ENCODE data around the gene CHSY1. TPM values are rescaled to one million over a fixed set of nuclear protein-coding genes. Genes with fewer than 3 reads are reported as not detected.

Gene CHSY1
- total RNA-seq, 4 donors from 2014 or later: 23.7 to 32.8 (median 29.9) TPM

DNA sequence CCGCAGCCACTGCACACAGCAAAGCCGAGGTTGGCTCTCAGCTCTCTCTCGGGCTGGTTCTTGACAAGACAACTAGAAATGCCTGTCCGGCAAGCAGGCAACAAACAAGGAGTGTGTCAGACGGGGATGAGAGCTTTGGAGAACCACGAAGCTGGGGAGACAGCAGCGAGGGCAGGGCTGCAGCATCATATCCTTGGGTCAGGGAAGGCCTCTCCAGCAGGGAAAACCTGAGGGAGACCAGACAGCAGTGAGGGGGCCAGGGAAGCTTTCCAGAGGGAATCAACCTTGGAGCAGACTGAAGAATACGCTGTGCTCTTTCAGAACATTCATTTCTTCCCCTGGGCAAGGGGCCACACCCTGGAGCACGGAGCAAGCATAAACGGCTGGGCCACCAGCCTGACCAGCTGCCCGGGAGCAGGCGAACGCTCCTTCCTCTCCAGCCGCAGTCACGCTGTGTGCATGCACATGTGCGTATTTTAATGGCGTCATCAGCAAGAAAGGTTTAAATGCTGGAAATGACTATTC lies 58.7 kb downstream of the CHSY1 start:
- no peak overlapping the region for H3K4me3 ChIP-seq (ENCODE audit: low read depth, poor library complexity, severe bottlenecking)
- 16 to 23% methylated on average over 17 of the region's 17 CpGs for WGBS, 2 donors
- TF ChIP-seq, protein P1, sequence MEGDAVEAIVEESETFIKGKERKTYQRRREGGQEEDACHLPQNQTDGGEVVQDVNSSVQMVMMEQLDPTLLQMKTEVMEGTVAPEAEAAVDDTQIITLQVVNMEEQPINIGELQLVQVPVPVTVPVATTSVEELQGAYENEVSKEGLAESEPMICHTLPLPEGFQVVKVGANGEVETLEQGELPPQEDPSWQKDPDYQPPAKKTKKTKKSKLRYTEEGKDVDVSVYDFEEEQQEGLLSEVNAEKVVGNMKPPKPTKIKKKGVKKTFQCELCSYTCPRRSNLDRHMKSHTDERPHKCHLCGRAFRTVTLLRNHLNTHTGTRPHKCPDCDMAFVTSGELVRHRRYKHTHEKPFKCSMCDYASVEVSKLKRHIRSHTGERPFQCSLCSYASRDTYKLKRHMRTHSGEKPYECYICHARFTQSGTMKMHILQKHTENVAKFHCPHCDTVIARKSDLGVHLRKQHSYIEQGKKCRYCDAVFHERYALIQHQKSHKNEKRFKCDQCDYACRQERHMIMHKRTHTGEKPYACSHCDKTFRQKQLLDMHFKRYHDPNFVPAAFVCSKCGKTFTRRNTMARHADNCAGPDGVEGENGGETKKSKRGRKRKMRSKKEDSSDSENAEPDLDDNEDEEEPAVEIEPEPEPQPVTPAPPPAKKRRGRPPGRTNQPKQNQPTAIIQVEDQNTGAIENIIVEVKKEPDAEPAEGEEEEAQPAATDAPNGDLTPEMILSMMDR (IDR thresholded peaks at IDR 0.05): no peak
- TF ChIP-seq POLR2A (IDR thresholded peaks at IDR 0.05): no peak
- intact Hi-C loops (cut with DNase I; ENCODE audit: low total_unique reads): no loop called here
- DNase-seq (ENCODE audit: low spot score in 2 of 2): no peak

DNA sequence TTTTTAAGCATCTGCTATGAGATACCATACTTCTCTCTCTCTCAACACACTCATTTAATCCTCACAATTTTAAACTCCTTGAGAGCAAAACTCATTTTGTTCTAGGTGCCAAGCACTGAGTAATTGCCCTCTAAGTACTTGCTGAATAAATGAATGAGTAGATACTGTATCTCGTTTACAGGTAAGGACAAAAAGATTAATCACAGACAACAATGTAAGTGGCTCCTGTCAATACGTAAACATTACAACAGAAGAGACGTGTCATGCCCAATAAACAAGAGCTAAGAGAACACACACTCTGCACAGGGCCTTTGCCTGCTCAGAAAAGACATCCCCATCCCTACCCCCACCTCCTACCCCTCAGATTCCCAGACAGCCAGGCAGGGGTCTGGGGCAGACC lies 59.8 kb downstream of the CHSY1 start:
- DNase-seq (ENCODE audit: low spot score in 2 of 2): no peak
- intact Hi-C loops (cut with DNase I; ENCODE audit: low total_unique reads): no loop called here
- 40 to 56% methylated on average over 3 of the region's 3 CpGs for WGBS, 2 donors
- no peak for TF ChIP-seq POLR2A (IDR thresholded peaks at IDR 0.05)
- TF ChIP-seq, protein P1 (IDR thresholded peaks at IDR 0.05): no peak
- H3K4me3 ChIP-seq (ENCODE audit: low read depth, poor library complexity, severe bottlenecking): no peak overlapping the region

DNA sequence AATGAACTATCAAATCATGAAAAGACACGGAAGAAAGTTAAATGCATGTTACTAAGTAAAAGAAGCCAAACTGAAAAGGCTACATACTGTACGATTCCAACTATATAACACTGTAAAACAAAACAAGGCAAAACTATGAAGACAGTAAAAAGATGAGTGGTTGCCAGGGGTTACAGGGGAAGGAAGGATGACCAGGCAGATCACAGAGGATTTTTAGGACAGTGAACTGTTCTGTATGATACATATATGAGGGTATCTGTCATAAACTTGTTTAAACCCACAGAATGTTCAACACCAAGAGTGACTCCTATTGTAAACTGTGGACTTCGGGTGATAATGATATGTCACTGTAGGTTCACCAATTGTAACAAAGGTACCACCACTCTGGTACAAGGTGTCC lies 60.6 kb downstream of the CHSY1 start:
- no peak overlapping the region for H3K4me3 ChIP-seq (ENCODE audit: low read depth, poor library complexity, severe bottlenecking)
- 65 to 72% methylated on average over 3 of the region's 3 CpGs for WGBS, 2 donors
- intact Hi-C loops (cut with DNase I; ENCODE audit: low total_unique reads): no loop called here
- no peak for TF ChIP-seq POLR2A (IDR thresholded peaks at IDR 0.05)
- TF ChIP-seq, protein P1 (IDR thresholded peaks at IDR 0.05): no peak
- no peak for DNase-seq (ENCODE audit: low spot score in 2 of 2)

DNA sequence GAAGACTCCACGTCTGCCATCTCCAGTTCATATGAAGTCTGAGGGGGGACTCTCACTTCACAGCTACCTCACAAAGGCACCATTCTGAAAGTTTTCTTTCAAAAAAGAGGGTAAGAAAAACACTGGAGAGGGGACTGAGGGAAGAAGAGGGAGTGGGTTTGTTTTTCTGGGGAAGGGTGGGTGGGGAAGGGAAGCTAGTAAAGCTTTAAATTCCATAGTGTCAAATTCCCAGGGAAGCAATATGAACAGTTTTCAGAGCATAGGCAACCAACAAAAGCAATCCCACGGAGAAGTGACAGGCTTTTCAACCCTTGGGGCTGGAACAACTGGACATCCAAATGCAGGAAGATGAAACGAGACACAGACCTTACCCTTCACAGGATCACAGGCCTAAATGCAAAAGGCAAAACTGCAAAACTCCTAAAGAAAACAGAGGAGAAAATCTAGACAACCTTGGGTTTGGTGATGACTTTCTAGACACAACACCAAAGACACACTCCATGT lies 61.7 kb downstream of the CHSY1 start:
- TF ChIP-seq, protein P1 (IDR thresholded peaks at IDR 0.05): no peak
- TF ChIP-seq POLR2A (IDR thresholded peaks at IDR 0.05): no peak
- H3K4me3 ChIP-seq (ENCODE audit: low read depth, poor library complexity, severe bottlenecking): no peak overlapping the region
- intact Hi-C loops (cut with DNase I; ENCODE audit: low total_unique reads): no loop called here
- no peak for DNase-seq (ENCODE audit: low spot score in 2 of 2)
- WGBS, 2 donors: 50 to 69% methylated on average over 3 of the region's 3 CpGs

DNA sequence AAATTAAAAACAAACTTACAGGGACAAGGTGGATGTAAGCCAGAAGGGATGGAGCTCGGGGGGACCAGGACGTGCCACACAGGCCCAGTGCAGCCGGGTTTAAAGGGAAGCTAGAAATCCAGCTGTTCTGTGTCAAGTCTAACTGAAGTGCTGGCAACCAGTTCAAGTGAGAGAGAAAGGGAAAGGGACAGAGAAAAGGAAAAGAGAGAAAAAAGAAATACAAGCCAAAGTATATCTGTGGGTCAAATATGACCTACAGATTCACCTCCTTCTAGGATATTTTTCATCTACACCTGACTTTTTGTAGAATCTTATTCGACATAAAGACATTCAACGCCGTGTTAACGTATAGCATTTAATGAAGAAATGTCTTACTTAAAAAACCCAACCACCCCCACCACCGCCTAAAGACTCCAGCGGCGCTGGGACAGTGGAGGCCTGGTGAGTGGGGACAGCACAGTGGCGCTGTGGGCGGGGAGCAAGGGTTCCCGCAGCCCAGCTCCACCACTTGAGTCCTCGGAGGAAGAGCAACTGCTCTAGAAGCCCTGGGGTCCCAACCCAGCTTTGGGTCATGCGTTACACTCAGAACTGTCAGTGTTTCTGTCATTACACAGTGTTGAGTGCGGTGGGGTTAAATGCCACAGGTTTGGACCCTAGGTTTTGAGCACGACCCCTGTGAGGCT lies 62.3 kb downstream of the CHSY1 start:
- no peak for DNase-seq (ENCODE audit: low spot score in 2 of 2)
- no peak overlapping the region for H3K4me3 ChIP-seq (ENCODE audit: low read depth, poor library complexity, severe bottlenecking)
- TF ChIP-seq POLR2A (IDR thresholded peaks at IDR 0.05): no peak
- intact Hi-C loops (cut with DNase I; ENCODE audit: low total_unique reads): no loop called here
- WGBS, 2 donors: 77 to 78% methylated on average over 17 of the region's 17 CpGs

DNA sequence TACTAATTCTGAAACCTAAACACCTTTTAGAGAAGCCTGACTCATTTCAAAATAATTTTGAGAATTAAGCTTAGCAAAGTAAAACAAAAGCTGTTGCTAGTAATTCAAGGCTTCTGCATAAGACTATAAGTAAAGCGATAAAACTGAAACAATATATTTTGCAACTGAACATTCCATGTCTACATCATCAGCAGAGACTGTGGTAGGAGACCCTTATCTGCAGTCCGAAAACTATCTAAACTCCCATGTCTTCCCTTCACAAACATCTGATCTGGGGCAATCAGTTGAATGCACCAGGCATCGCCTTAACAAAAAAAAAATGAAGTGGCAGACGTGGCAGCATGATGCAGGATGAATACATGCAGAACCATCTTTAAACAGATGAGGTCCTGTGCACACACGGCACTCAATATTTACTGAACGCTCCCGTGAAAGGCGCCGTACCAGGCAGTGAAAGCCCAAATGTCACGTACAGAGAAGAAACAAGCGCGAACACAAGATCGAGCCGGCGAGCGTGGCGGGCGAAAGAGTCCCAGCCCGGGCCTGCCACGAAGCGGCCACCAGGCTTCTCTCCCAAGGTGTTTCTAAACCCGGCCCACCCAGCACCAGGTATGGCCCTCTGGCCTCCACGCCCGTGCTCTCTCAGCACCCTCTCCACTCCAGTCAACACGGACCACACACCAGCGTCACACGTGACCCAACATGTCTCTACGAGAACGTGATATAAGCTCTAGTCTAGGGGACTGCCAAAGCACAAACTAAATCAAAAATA lies 63.0 kb downstream of the CHSY1 start:
- intact Hi-C loops (cut with DNase I; ENCODE audit: low total_unique reads): no loop called here
- TF ChIP-seq, protein P1 (IDR thresholded peaks at IDR 0.05): no peak
- TF ChIP-seq POLR2A (IDR thresholded peaks at IDR 0.05): no peak
- H3K4me3 ChIP-seq (ENCODE audit: low read depth, poor library complexity, severe bottlenecking): no peak overlapping the region
- 16 to 41% methylated on average over 29 of the region's 29 CpGs for WGBS, 2 donors
- DNase-seq (ENCODE audit: low spot score in 2 of 2): no peak
